Mononuclear cell (primary cell): ENCODE results near the gene MYF6. TPM values are rescaled to one million over a fixed set of nuclear protein-coding genes. Genes with fewer than 3 reads are reported as not detected.
"Not testable (repeated sequence)": the region's sequence is repeated elsewhere in the genome, so short reads cannot be mapped to it uniquely, and the experiment has no call there.

Source experiments
- H3K27me3 ChIP-seq: 2 replicates; pipeline ENCODE4 v1.6.0; 2011; ENCODE audit warnings: low read length, control low read depth; ENCODE audit not compliant: insufficient read depth
- H3K4me1 ChIP-seq: 2 replicates; pipeline ENCODE4 v1.5.1; 2011; ENCODE audit warnings: mild to moderate bottlenecking, low read length, control low read depth; ENCODE audit not compliant: insufficient read depth
- H3K4me3 ChIP-seq: 2 replicates; pipeline ENCODE4 v1.5.1; 2011; ENCODE audit warnings: mild to moderate bottlenecking, low read length, moderate library complexity
- H3K9me3 ChIP-seq: 2 replicates; pipeline ENCODE4 v1.5.1; 2011; ENCODE audit warnings: low read depth, mild to moderate bottlenecking, control low read depth, low read length
- total RNA-seq: library from RNA; depleted of rRNA; stranded (reverse); fragments of >200 nt; gene quantifications from one replicate; pipeline ENCODE4 v1.2.3, GENCODE V29; 2012

The MYF6 gene
- not detected for total RNA-seq

- no peaks in the 10 kb centered on the region for H3K4me1 ChIP-seq
- no peaks in the 10 kb centered on the region for H3K9me3 ChIP-seq
- peaks cover 42% of the 10 kb centered on the region for H3K27me3 ChIP-seq
- H3K4me3 ChIP-seq, result no peak within 1 kb of the TSS
These were observed at the start of gene MYF6 for GRCh38 chr12:80707126-80707829. MYF6 (plus strand) TSS chr12:80707634; CDS start chr12:80707720, 86 bp downstream.

- no peaks in the 10 kb centered on the region for H3K27me3 ChIP-seq
- H3K9me3 ChIP-seq, result no peaks in the 10 kb centered on the region
- H3K4me1 ChIP-seq, result no peaks in the 10 kb centered on the region
- no peak overlapping the region for H3K4me3 ChIP-seq
These were observed 47.8 kb upstream of the MYF6 start for GRCh38 chr12:80659512-80660063.

- Histone ChIP-seq H3K27me3 (no peaks in the 10 kb centered on the region), H3K9me3 (no peaks in the 10 kb centered on the region), H3K4me1 (no peaks in the 10 kb centered on the region), H3K4me3 (no peak overlapping the region)
These were observed 44.8 kb upstream of the MYF6 start for GRCh38 chr12:80662586-80662985.

- H3K4me1 ChIP-seq, result no peaks in the 10 kb centered on the region
- no peaks in the 10 kb centered on the region for H3K27me3 ChIP-seq
- no peaks in the 10 kb centered on the region for H3K9me3 ChIP-seq
- H3K4me3 ChIP-seq, result no peak overlapping the region
These were observed 37.2 kb upstream of the MYF6 start for GRCh38 chr12:80670214-80670613.

GRCh38 chr12:80676042-80676636 is 31.3 kb upstream of the MYF6 start:
- H3K27me3 ChIP-seq, H3K4me3 ChIP-seq, H3K4me1 ChIP-seq: not testable (repeated sequence)

GRCh38 chr12:80676856-80677255 is 30.6 kb upstream of the MYF6 start:
- H3K27me3 ChIP-seq, result no peaks in the 10 kb centered on the region
- H3K9me3 ChIP-seq, result no peaks in the 10 kb centered on the region
- H3K4me1 ChIP-seq, result no peaks in the 10 kb centered on the region
- H3K4me3 ChIP-seq, result no peak overlapping the region

More at GRCh38 chr12:80676042-80676636, 31.3 kb upstream of the MYF6 start:
- H3K9me3 ChIP-seq, result not testable (repeated sequence)

GRCh38 chr12:80677994-80678393 is 29.4 kb upstream of the MYF6 start:
- H3K4me3 ChIP-seq, result no peak overlapping the region
- no peaks in the 10 kb centered on the region for H3K27me3 ChIP-seq
- no peaks in the 10 kb centered on the region for H3K4me1 ChIP-seq
- H3K9me3 ChIP-seq, result no peaks in the 10 kb centered on the region

- Histone ChIP-seq H3K9me3 (no peaks in the 10 kb centered on the region), H3K27me3 (no peaks in the 10 kb centered on the region), H3K4me3 (no peak overlapping the region), H3K4me1 (no peaks in the 10 kb centered on the region)
These were observed 27.9 kb upstream of the MYF6 start for GRCh38 chr12:80679346-80680131.

GRCh38 chr12:80681287-80681686 is 26.1 kb upstream of the MYF6 start:
- no peaks in the 10 kb centered on the region for H3K27me3 ChIP-seq
- H3K9me3 ChIP-seq, result no peaks in the 10 kb centered on the region
- H3K4me3 ChIP-seq, result no peak overlapping the region
- H3K4me1 ChIP-seq, result no peaks in the 10 kb centered on the region

- Histone ChIP-seq H3K4me1 (no peaks in the 10 kb centered on the region), H3K9me3 (no peaks in the 10 kb centered on the region), H3K27me3 (no peaks in the 10 kb centered on the region), H3K4me3 (no peak overlapping the region)
These were observed 25.6 kb upstream of the MYF6 start for GRCh38 chr12:80681786-80682185.

GRCh38 chr12:80684077-80684495 is 23.3 kb upstream of the MYF6 start:
- Histone ChIP-seq H3K27me3 (no peaks in the 10 kb centered on the region), H3K4me1 (no peaks in the 10 kb centered on the region), H3K9me3 (no peaks in the 10 kb centered on the region), H3K4me3 (no peak overlapping the region)

- Histone ChIP-seq H3K9me3 (no peaks in the 10 kb centered on the region), H3K4me1 (no peaks in the 10 kb centered on the region), H3K27me3 (no peaks in the 10 kb centered on the region), H3K4me3 (no peak overlapping the region)
These were observed 17.3 kb upstream of the MYF6 start for GRCh38 chr12:80690090-80690489.

GRCh38 chr12:80690513-80690912 is 16.9 kb upstream of the MYF6 start:
- Histone ChIP-seq H3K9me3 (no peaks in the 10 kb centered on the region), H3K27me3 (no peaks in the 10 kb centered on the region)

GRCh38 chr12:80692114-80692513 is 15.3 kb upstream of the MYF6 start:
- Histone ChIP-seq H3K4me1 (no peaks in the 10 kb centered on the region), H3K4me3 (no peak overlapping the region), H3K9me3 (no peaks in the 10 kb centered on the region), H3K27me3 (no peaks in the 10 kb centered on the region)

More at GRCh38 chr12:80690513-80690912, 16.9 kb upstream of the MYF6 start:
- no peaks in the 10 kb centered on the region for H3K4me1 ChIP-seq
- no peak overlapping the region for H3K4me3 ChIP-seq

GRCh38 chr12:80697270-80697887 is 10.1 kb upstream of the MYF6 start:
- Histone ChIP-seq H3K4me3 (no peak overlapping the region), H3K27me3 (no peaks in the 10 kb centered on the region), H3K9me3 (no peaks in the 10 kb centered on the region), H3K4me1 (no peaks in the 10 kb centered on the region)
